ENCODE results near the gene ANKRD11.
"Not testable (repeated sequence)": the region's sequence is repeated elsewhere in the genome, so short reads cannot be mapped to it uniquely, and the experiment has no call there.

The ANKRD11 gene

DNA sequence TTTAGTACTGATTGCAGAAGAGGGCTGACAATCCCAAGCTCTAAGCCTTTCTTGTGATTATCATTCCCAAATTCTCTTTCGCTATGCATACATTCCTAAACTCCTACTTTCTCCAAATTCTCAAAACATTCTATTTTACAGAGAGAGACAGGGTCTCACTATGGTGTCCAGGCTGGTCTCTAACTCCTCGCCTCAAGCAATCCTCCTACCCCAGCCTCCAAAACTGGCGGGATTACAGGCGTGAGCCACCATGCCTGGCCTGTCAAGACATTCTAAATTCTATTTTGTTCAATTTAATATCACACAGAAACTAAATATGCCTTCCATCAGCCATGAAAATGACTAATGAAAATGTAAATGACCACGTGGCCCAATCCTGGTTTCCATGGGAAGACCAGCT is 39.8 kb downstream of the ANKRD11 start:
- no peak for DNase-seq (ENCODE audit: low spot score)

DNA sequence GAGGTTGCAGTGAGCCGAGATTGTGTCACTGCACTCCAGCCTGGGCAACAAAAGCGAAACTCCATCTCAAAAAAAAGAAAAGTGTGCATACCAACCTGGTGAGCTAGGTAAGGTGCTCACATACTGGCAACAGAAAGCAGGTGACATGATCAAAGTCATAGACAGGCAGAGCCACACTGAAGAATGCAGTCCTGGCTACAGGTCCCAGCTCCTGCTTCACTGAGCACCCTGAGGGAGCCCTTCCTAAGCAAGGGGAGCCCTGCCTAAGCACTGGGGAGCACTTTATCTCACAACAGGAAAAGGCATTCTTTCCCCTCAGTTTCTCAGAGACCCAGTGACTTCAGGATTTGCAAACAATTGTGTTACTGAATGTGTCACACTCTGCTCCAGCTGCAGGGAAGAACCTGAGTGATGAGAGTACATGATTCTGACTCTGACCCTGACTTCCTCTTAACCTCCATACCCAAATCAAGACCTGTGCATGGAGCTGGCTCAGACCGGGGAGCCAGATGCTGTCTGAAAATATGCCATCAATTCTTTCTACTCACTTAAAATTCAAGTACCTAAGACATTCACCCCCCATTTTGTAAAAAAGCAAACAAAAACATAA is 40.5 kb downstream of the ANKRD11 start:
- no peak for DNase-seq (ENCODE audit: low spot score)

DNA sequence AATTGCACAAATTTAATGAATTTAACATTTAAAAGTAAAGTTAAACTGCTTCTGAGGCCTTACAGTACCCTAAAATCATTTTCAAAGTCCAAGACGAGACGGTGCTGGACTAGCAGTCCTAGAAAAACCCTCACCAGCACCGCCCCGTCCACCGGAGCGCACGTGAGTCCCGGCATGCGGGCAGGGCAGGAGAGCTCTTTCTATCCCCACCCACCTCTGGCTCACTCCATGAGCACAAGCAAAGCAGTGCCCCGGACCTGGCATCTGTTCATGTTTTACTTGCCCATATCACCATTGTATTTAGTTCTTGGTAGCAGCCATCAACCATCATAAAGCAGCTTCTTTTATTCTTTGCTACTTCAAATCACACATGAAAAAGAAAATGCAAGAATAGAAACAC is 41.7 kb downstream of the ANKRD11 start:
- DNase-seq (ENCODE audit: low spot score) = no peak

DNA sequence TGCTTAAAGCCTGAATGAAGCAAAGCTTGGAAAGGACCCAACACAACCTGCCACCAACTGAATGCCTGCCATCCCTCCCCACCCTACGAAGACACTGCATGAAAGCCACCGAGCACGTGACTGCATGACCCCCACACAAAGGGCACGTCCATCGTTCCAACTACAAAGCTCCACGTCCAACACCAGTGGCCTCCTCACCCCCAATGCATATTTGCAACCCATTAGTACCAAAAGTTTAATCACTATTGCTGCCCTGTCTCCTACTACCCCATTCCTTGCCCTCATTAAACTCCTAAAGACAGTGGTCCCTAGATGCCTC is 43.4 kb downstream of the ANKRD11 start:
- DNase-seq (ENCODE audit: low spot score) = no peak

DNA sequence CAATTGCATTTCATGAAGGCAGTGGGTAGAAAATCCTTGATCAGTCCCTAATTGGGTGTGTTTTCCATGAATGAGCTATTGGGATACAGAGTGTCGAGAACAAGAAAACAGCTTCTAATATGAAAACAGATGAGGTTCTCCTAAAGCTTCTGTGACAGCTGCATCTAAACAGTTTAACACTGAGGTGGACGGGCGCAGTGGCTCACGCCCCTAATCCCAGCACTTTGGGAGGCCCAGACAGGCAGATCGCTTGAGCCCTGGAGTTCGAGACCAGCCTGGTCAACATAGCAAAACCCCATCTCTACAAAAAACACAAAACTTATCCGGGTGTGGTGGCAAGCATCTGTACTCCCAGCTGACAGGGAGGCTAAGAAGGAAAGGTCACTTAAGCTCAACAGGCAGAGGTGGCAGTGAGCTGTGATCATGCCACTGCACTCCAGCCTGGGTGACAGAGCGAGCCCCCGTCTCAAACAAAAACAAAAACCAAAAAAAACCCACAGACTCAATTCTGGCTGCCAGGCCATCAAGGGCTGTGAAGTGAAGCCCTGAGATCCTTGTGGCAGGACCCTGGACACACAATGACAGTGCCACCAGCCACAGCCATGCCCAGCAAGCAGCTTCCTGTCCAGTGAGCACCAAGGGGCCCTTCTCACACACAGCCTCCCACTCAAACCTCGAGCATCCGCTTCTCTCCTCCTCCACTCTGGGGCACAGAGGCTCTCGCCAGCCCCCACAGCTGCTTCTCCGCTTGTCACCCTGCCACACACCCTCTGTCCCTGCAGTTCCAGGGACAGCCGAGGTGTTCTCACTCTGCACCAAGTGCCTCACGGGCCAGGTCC is 44.0 kb downstream of the ANKRD11 start:
- DNase-seq (ENCODE audit: low spot score) = no peak

DNA sequence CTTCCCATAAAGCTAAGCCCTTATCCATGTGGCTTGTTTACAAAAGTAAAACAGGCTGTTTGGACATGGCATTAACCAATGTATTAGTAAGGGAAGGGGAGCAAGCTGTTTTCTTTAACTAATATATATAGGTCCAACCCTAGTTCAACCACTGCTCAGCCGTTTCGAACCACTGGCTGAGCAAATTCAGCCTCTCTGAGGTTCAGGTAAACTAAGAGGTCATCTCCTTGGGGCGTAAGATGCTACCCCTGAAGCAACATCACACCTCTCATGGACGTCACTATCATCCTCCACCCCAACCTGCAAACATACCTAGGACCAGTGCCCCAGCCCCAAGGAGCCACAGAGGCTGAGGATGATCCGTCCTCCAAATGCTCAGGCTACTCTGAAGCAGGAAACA is 45.2 kb downstream of the ANKRD11 start:
- no peak for DNase-seq (ENCODE audit: low spot score)

DNA sequence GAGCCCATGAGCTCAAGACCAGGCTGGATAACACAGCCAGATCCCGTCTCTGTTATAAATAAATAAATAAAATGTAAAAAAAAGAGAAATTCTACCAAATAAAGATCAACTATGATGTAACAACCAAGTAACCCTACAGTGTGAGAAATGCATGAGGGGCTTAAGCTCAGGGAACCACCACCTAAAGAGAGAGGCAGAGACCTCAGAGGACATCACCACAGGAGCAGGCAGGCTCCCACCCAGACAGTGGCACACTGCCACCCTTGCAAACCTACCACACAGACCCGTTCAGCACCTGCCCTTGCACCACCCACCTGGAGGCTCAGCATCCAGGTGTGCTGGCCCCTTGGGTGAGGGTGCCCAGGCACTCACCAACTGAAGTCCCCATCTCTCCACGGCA is 45.6 kb downstream of the ANKRD11 start:
- DNase-seq (ENCODE audit: low spot score) = no peak

DNA sequence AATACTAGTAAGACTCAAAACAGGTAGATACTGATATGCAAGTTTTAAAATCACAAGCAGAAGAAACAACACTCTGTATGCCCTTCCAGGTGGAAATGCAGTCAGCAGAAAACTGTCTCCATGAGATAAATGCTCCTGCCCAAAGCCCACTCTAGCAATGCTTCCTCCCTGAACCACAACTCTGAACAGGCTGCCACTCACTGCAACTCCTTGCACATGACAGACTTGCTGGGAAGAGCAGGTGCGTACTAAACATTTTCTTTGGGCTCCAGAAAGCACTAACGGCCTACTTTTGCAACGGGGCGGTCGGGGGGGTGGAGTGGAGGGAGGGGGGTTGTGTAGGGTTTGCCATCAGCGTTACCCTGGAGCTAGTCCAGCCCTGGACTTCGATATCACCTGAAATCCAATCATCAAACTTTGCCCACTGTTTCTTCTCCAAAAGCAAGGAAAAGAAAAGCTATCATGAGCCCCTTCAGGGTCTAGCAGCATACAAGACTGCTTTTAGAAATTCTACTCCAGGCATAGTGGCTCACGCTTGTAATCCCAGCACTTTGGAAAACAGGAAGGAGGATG is 46.1 kb downstream of the ANKRD11 start:
- DNase-seq (ENCODE audit: low spot score) = no peak

DNA sequence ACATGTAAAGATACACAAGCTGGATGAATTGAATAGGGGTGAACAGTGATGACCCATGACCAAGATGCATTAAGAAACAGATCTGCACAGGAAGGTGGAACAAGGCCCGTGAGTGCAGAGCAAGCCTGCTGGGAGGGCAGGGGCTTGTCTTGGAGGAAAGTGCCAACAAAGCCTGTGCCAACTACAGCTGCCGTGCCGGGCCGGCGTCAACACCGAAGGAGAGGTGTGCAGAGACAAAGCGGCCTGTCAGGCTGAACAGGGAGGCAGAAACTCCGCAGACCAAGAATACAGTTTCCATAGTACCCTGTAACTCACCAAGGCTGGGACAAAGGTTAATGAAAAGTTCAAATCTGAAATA is 46.7 kb downstream of the ANKRD11 start:
- no peak for DNase-seq (ENCODE audit: low spot score)

DNA sequence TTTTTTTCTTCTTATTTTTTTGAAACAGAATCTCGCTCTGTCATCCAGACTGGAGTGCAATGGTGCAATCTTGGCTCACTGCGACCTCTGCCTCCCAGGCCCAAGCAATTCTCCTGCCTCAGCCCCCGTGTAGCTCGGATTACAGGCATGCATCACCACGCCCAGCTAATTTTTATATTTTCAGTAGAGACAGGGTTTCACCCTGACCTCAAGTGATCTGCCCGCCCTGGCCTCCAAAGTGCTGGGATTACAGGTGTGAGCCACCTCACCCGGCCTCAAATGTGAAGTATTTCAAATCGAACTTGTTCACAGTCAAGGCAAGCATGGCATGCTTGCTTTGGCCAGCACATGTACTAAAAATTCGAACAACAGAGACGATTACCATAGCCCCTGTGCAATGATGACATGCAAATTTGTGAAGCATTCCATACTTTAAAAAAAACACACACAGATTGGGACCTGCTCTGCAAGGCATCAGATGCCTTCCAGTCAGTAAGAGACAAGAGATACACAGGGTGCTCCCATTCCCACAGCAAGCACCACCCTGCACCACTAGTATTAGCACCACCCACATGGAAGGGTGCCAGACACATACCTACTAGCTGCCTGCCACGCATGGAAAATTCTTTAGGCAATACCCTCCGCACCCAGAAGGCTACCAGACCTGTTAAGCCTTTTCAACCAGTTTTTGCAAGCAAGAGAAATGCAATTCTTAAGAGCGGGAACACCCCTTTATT is 47.2 kb downstream of the ANKRD11 start:
- no peak for DNase-seq (ENCODE audit: low spot score)

DNA sequence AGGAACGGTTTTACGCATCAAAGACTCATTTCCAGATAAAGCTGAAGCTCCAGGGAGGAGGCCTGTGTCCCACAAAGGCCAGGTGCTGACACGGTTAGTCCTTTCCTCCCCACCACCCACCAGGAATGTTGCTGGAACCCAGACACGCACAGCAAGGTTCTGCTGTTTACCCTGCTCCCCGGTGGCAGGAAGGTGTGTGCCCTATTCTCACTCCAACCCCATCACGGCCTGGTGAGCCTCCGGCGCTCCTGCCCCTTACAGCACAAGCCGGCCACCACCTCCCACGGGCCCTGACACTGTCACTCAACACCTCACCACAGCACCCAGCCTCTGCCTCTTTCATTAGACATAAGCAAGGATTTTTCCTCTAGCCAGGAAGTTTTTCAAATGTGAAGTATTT is 47.8 kb downstream of the ANKRD11 start:
- no peak for DNase-seq (ENCODE audit: low spot score)

DNA sequence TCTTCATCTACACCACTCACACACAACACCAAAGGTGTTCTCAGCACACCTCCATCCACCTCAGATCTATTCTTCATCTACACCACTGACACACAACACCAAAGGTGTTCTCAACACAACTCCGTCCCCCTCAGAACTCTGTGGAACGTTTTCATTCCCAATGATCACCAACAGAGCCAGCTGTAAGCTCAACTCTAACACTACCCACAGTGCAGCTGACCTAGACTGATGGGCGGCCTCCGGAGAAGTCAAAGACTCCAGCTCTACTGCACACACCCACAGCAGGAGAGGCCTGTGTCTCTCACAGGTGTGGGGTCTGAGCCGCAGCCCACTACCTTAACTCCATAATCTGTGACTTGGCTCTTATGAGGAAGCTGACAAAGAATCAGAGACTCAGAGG is 50.7 kb downstream of the ANKRD11 start:
- no peak for DNase-seq (ENCODE audit: low spot score)

DNA sequence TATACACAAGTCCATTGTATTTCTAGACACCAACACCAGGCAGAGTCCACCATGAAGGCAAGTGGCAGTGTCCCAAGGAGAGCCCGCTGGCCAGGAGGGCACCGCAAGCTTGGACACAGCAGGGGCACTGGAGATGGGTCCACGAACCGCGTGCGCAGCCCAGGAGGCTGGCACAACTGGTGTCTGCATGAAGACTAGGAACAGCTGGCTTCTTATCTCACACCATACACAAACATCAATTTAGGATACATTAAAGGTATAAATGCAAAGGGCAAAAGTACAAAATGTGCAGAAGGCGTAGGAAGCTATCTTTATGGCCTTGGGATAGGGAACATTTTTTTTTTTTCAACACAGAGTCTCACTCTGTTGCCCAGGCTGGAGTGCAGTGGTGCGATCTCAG is 52.4 kb downstream of the ANKRD11 start:
- no peak for DNase-seq (ENCODE audit: low spot score)

DNA sequence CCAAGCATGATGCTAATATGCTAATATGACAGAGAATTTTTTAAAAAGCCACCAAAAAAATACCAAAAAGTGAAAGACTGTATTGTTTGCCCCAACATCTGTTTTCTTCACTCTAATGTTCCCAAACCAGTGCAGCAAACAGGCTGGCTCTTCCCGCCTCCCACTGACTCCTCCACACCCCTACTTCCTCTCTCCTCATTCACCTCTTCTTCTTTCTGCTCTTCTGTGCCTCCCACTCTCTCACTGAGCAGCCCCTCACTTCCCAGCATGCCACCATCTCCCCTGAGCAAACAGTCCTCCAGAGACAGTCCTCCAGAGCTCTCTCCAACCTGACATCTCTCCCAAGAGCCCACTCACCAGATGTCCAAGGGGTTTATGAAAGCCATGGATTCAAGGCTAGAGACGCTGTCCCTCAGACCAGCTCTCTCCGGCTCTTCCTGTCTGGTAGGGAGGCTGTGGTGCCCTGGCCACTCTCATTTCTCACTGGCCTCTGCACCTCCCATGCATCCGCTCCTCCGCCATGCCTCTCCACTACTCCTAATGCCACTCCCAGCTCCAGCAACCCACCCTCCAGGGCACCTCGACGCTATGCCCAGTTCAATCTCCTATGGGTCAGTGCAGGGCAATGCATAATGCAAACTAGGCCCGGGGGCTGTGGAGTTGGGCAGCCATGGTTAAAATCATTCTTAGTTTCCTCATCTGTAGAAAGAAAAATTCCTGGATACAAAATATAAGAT is 52.9 kb downstream of the ANKRD11 start:
- DNase-seq (ENCODE audit: low spot score) = no peak

DNA sequence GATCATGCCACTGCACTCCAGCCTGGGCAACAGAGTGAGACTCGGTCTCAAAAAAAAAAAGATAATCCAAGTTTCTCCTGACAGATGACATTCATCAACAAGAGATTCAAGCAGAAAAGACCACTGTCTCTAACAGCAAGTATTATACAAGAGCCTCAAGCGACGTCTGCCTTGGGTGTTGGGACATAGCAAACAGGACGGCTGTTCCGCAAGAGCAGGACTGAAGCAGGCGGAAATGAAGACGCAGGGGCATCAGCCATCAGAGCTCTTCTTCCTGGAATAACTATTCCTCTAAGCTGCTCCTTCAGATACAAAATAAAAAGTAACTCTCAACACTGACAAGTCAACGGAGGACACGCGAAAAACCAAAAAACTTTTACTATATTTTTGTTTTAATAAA is 54.0 kb downstream of the ANKRD11 start:
- no peak for DNase-seq (ENCODE audit: low spot score)

DNA sequence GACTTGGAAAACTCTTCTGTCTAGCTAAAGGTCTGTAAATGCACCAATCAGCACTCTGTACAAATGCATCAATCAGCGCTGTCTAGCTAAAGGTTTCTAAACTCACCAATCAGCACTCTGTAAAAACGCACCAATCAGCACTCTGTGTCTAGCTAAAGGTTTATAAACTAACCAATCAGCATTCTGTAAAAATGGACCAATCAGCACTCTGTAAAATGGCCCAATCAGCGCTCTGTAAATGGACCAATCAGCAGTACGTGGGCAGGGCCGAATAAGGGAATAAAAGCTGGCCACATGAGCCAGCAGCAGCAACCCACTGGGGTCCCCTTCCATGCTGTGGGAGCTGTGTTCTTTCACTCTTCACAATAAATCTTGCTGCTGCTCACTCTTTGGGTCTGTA is 55.3 kb downstream of the ANKRD11 start:
- DNase-seq (ENCODE audit: low spot score) = not testable (repeated sequence)

DNA sequence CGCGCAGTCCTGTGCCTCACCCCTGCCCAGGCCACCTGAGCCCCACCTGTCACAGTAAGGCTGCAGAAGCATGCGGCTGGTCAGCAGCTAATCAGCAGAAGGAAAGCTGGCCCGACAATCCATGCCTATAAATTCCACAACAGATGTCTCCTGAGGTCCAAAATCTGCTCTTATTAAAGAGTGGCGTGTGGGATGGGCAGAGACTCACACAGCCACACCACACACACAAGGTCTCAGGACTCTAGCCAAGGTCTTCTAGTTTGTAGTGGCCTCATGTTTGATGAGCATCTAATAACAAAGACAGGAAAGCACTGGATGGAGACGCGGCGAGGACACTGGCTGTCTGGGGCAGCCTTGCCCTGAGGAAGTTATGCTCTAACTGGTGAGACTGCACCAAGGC is 55.9 kb downstream of the ANKRD11 start:
- no peak for DNase-seq (ENCODE audit: low spot score)

DNA sequence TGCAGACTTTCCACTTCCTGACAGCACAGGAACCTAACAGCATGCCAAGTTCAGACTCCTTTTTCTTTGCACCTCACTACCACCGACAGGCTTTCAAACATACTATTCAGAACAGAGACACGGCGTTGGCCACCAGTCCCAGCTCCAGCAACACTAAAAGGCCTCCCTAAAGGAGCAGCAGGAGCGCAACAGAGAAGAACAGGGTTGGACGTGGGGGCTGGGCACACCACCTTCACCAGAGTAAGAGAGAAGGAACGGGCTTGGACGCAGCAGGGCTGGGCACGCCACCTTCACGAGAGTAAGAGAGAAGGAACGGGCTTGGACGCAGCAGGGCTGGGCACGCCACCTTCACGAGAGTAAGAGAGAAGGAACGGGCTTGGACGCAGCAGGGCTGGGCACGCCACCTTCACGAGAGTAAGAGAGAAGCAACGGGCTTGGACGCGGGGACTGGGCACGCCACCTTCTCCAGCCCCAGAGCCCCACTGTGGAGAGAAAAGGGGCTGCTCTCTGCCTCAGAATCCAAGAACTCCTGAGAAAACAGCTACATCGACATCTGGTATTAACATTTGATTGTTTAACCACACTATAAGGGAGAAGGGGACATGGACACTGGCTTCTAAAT is 56.9 kb downstream of the ANKRD11 start:
- not testable (repeated sequence) for DNase-seq (ENCODE audit: low spot score)

DNA sequence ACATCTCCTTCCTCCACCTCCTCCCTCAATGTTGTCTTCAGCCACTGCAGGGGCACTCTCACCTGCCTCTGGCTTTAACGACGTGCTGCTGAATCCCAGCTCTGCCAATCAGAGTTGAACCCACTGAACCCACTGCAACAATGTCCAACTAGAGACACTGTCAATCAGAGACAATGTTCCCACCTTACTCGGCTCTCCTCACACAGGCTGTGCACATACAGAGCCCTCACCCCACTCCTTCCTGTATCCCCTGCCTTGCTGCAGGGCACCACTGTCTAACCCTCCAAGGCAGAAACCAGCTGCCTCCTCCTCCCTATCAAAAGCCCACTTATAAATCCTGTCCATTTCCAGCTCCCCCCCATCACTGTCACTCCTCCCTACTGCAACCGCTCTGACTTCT is 58.7 kb downstream of the ANKRD11 start:
- no peak for DNase-seq (ENCODE audit: low spot score)

DNA sequence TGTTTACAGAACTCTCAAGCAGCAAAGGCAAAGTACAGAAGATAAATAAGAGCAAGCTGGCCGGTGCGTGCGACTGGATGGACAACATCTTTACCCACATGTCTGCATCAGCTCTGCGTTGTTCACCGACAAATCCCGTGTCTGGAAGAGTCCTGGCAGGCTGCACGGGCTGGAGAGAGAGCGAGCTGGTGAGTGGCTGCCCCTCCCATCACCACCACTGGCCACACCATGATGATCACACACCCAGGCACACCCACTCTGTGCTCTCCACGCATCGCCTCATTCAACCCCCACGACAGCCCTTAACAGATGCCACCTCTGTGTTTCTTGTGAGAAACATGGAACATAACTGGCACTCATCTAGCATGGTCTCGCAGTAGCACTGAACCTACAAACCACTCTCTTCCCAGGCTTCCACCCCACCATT is 59.2 kb downstream of the ANKRD11 start:
- no peak for DNase-seq (ENCODE audit: low spot score)

DNA sequence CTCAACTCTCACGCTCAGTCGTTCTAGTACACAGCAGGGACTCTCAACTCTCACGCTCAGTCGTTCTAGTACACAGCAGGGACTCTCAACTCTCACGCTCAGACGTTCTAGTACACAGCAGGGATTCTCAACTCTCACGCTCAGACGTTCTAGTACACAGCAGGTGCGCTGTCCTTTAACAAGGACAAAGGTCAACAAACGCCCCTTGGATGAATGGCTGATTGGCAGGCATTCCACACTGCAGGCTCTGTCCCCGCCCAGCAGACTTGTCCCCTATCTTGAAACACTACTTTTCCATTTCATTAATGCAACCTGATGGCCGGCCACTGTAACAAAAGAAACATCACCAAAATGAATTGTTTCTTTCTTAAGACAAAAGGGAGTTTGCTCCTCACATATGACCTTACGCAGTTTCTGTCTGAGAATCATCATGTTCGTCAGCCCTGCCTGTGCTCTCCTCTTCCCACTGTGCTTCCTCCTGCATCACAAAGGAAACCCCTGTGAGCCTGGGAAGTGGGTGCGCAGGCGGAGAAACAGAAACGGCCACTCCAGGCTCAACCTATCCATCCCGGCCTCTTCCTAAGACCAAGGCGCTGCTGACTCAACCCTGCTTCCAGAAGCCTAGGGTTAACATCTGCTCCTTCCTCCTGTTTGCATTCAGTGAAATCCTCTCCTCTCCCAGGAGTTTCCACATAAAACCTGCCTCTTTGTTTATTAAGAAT is 59.8 kb downstream of the ANKRD11 start:
- no peak for DNase-seq (ENCODE audit: low spot score)

Data from ecto neural progenitor cell (in vitro differentiated cells).